Fibroblast of mammary gland (primary cell): Measurements from ENCODE around the gene TNS3.

Source experiments
- DNase-seq: peaks from one replicate; pipeline ENCODE4 v3.0.0-alpha.2; 2010; ENCODE audit warnings: low read depth
- H3K4me3 ChIP-seq: 2 replicates; pipeline ENCODE4 v1.5.1; 2011; ENCODE audit warnings: low read depth, mild to moderate bottlenecking, low read length, moderate library complexity; ENCODE audit not compliant: control insufficient read depth
- TF ChIP-seq, protein P1 (sequence below): conservative IDR thresholded peaks from 2 replicates; pipeline ENCODE4 v1.5.1; 2011; ENCODE audit warnings: low read depth, low read length, inconsistent platforms; ENCODE audit not compliant: control insufficient read depth, insufficient read depth

Gene TNS3

DNA sequence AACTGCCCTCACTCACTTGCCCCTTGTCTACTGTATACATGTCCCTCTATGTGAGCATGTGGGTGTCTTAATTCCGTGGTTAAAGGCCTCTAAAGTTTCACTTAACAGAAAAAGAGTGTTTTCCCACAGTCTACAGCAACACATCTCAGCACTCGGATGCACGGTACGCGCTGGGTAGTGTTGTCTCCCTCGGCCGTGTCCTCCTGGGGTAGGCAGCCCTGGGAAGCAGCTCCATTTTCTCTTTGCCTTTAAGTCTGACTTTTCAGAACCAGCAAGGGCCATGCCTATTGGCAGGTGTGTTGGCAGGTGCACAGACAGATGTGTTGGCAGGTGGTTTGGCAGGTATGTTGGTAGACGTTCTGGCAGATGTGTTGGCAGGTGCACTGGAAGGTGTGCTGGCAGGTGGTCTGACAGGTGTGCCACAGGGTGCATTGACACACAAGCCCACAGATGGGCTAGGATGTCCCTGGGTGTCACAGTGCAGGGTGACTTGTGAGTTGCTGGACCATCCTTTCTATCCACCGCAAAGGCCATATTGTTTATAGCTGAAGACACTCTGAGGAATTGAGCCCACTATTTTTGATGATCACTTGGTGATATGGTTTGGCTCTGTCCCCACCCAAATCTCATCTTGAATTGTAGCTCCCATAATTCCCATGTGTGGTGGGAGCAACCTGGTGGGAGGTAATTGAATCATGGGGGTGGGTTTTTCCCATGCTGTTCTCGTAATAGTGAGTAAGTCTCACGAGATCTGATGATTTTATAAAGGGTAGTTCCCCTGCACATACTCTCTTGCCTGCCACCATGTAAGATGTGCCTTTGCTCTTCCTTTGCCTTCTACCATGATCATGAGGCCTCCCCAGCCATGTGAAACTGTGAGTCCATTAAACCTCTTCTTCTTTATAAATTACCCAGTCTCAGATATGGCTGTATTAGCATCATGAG lies 296.9 kb downstream of the TNS3 start:
- H3K4me3 ChIP-seq: no peak overlapping the region
- TF ChIP-seq, protein P1, sequence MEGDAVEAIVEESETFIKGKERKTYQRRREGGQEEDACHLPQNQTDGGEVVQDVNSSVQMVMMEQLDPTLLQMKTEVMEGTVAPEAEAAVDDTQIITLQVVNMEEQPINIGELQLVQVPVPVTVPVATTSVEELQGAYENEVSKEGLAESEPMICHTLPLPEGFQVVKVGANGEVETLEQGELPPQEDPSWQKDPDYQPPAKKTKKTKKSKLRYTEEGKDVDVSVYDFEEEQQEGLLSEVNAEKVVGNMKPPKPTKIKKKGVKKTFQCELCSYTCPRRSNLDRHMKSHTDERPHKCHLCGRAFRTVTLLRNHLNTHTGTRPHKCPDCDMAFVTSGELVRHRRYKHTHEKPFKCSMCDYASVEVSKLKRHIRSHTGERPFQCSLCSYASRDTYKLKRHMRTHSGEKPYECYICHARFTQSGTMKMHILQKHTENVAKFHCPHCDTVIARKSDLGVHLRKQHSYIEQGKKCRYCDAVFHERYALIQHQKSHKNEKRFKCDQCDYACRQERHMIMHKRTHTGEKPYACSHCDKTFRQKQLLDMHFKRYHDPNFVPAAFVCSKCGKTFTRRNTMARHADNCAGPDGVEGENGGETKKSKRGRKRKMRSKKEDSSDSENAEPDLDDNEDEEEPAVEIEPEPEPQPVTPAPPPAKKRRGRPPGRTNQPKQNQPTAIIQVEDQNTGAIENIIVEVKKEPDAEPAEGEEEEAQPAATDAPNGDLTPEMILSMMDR: no peak
- DNase-seq: no peak

DNA sequence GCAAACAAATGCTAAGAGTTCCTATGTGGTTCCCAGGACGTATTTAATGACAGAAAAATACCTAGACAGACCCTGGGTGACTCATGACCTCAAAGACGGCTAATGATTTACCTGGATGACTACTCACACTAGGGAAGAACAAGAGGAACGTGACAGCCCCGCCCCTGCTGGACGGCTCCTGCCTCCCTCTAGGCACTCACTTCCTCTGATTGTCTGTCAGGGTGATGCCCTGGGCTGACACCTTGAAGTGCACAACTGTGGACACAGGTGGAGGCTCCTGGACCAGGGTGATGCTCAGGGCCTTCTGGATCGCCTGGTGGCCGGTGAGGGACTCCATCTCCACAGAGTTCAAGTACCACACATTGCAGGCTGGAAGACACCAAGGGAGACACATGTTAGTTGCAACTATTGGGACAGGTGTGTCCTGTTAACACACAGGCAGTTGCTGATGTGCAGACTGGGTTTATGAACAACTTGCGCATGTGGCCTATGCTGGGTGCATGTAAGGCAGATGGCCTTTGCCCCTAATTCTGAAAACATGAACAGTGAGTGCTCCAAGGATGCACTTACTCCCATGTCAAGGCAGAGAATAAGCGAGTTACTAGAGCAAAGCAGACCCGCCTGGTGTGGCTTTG lies 298.3 kb downstream of the TNS3 start:
- TF ChIP-seq, protein P1: no peak
- H3K4me3 ChIP-seq: no peak overlapping the region
- DNase-seq: no peak

DNA sequence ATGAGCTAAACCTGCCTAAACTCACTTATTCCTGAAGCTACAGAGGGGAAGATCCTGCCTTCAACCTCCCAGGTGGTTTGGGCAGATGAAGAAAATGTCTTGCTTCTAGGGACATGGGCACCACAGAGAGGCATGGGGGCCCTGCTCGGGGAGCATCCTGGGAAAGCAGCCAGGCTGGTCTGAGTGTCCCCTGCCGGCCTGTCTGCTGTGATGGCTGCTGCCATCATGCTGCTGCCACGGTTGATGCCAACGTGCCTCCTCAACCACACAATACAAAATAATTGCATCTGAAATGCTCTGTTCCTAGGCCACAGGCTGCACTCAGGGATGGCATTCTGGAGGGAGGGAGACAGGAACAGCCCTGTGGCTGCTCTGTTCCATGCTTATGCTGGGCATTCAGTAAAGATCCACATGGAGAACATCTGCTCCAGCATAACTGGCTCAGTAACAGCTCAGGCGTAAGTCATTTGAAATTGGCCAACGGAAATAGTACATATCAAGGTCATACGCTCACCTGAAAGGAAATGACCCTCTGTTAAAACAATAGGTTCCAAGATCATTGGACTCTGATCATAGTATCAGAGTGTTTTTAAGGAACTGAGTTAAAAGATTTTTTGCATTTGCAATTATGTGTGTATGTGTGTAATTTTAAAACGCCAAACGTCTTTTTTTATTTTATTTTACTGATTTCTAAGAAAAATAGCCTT lies 299.0 kb downstream of the TNS3 start:
- TF ChIP-seq, protein P1: no peak

DNA sequence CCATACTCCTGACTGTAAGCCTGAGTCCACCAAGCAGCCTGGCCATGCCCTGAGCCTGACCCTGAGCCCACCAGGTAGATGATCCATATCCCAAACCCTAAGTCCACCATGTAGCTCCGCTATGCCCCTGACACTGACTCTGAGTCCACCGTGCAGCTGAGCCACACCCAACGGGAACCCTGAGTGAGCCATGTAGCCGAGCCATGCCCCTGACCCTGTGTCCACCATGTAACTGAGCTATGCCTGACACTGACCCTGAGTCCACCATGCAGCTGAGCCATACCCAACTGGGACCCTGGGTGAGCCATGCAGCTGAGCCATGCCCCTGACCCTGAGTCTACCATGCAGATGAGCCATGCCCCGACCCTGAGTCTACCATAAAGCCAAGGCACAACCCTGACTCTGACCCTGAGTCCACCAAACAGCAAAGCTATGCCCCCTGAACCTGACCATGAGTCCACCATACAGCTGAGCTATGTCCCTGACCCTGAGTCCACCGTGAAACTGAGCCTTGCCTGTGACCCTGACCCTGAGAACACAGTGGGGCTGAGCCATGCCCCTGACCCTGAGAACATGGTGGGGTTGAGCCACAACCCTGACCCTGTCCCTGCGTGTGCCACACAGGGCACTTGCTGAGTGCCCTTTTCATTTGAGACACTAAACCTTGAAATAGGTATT lies 299.8 kb downstream of the TNS3 start:
- no peak overlapping the region for H3K4me3 ChIP-seq
- TF ChIP-seq, protein P1: no peak
- no peak for DNase-seq

More for the DNA sequence above, 299.0 kb downstream of the TNS3 start:
- H3K4me3 ChIP-seq: no peak overlapping the region
- no peak for DNase-seq

DNA sequence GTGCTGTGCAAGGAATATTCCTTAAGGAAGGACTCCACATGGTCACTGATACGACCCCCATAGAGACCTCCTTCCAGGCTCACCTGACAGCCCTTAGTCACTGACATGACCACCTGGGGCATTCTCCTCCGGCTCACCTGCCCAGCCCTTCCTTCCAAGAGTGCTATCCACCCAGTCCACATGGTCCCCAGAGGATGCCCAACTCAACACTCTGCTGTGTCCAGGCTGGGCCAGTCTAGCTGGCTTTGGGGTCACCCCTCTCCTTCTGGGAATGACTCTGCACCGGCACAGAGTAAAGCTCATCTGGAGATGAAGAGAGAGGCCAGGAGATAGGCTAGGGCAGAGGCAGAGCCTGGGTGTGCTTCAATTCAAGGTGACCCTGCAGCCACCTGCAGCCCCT lies 300.8 kb downstream of the TNS3 start:
- TF ChIP-seq, protein P1: no peak
- no peak overlapping the region for H3K4me3 ChIP-seq
- no peak for DNase-seq

DNA sequence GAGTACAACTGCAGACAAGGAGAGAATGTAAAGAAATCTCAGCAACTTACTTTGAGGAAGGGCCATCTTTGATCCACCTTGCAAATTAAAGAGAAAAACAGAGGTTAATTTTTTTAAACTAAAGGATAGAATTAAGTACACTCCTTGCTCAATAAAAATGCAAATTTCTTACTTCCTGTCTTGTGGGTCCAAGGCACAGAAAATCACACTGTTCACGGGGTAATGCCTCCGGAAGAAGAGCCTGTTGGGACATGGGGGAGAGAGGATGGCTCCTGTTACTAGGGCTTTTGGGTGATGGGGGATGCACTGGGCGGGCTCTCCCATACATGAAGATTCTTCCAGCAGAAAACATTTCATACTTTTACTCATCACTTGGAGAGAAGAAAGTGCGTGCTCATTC lies 301.8 kb downstream of the TNS3 start:
- no peak for DNase-seq
- TF ChIP-seq, protein P1: no peak
- no peak overlapping the region for H3K4me3 ChIP-seq
